Measurements from ENCODE around the gene PKD1L1.

DNA sequence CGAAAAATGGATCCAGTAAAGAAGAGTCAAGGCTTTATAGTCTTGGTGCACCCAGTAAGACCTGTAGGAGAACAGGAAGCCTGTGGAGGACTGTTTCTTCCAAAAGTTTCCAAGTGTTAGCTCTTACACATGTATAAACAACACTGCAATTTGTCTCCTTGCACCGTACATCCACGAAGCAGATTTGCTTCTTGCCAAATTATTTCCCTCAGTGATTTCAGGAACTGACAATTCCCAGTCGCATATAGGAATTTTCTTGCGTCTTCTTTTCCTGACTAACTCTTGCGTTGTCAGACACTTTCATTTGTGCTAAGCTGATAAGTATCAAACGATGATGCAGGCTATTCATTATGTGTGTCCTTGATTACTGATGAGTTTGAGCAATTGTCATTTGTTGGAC, 182.1 kb downstream of the PKD1L1 start:
- no peak for TF ChIP-seq ZC3H10 (CRISPR knock-in tag; IDR thresholded peaks at IDR 0.05)
- no peak for TF ChIP-seq RARB (CRISPR knock-in tag; IDR thresholded peaks at IDR 0.05)
